CD4-positive, CD25-positive, alpha-beta regulatory T cell (primary cell): ENCODE measurements around the gene AHI1. TPM values are rescaled to one million over a fixed set of nuclear protein-coding genes. Genes with fewer than 3 reads are reported as not detected.
"Not testable (repeated sequence)": the region's sequence is repeated elsewhere in the genome, so short reads cannot be mapped to it uniquely, and the experiment has no call there.

Experiments
- ATAC-seq, 2 donors: fragments of 150-1000 bp; cut with Tn5 transposase; one replicate each; pipeline ENCODE4 v1.10.0; 2021; ENCODE audit warnings: low read depth in 2 of 2, moderate number of reproducible peaks in 2 of 2, moderate library complexity in 1 of 2
- DNase-seq, 3 donors: peaks; one replicate each; pipeline versions ENCODE4 v3.0.0 to v3.0.0-alpha.2; 2012 to 2022; ENCODE audit warnings: mixed read lengths in 1 of 3
- H3K27ac ChIP-seq: one replicate; pipeline ENCODE4 v1.7.0; 2013; ENCODE audit warnings: mild to moderate bottlenecking, low read length; ENCODE audit not compliant: insufficient read depth, poor library complexity, severe bottlenecking
- H3K27me3 ChIP-seq: one replicate; pipeline ENCODE4 v1.7.0; 2013; ENCODE audit warnings: low read length; ENCODE audit not compliant: control insufficient read depth, insufficient read depth
- H3K36me3 ChIP-seq: one replicate; pipeline ENCODE4 v1.7.0; 2013; ENCODE audit warnings: mild to moderate bottlenecking, low read length, moderate library complexity; ENCODE audit not compliant: control insufficient read depth, insufficient read depth
- H3K4me1 ChIP-seq: 2 replicates; pipeline ENCODE4 v1.7.0; 2013; ENCODE audit warnings: mild to moderate bottlenecking, low read length; ENCODE audit not compliant: insufficient read depth, control insufficient read depth, poor library complexity, severe bottlenecking
- H3K4me3 ChIP-seq: one replicate; pipeline ENCODE4 v1.7.0; 2013; ENCODE audit warnings: low read depth, mild to moderate bottlenecking, low read length, moderate library complexity
- H3K9me3 ChIP-seq, 2 experiments: 1 replicate in 1 of 2; 2 replicates in 1 of 2; pipeline ENCODE4 v1.7.0; 2013; ENCODE audit warnings: low read length in 2 of 2, mild to moderate bottlenecking in 1 of 2, moderate library complexity in 1 of 2; ENCODE audit not compliant: control insufficient read depth in 2 of 2
- H3K27ac Mint-ChIP-seq, 3 donors: one replicate each; pipeline ENCODE4 v1.8.0; 2020 to 2022; ENCODE audit warnings: mild to moderate bottlenecking in 3 of 3, mixed read lengths in 3 of 3, moderate library complexity in 2 of 3
- H3K27me3 Mint-ChIP-seq: one replicate; pipeline ENCODE4 v1.8.0; 2022; ENCODE audit warnings: mild to moderate bottlenecking, mixed read lengths
- H3K36me3 Mint-ChIP-seq: one replicate; pipeline ENCODE4 v1.8.0; 2020; ENCODE audit warnings: mixed read lengths
- H3K4me1 Mint-ChIP-seq, 4 donors: one replicate each; pipeline ENCODE4 v1.8.0; 2020 to 2022; ENCODE audit warnings: mixed read lengths in 4 of 4, mild to moderate bottlenecking in 1 of 4
- H3K4me3 Mint-ChIP-seq, 4 donors: one replicate each; pipeline ENCODE4 v1.8.0; 2020 to 2022; ENCODE audit warnings: mild to moderate bottlenecking in 4 of 4, mixed read lengths in 4 of 4, moderate library complexity in 3 of 4
- H3K9me3 Mint-ChIP-seq, 7 donors: one replicate each; pipeline ENCODE4 v1.8.0; 2020 to 2022; ENCODE audit warnings: mixed read lengths in 7 of 7, mild to moderate bottlenecking in 3 of 7, moderate library complexity in 2 of 7
- polyA plus RNA-seq, 4 donors: library from polyadenylated mRNA; unstranded; fragments of 300-500 nt; fragmentation: Illumina TruSeq; gene quantifications; one replicate each; pipeline ENCODE4 v1.2.3, GENCODE V29; 2021
- total RNA-seq: library from RNA; stranded (reverse); gene quantifications from one replicate; pipeline ENCODE4 v1.2.3, GENCODE V29; 2022

The AHI1 gene
- total and polyA plus RNA-seq, 5 donors from 2014 or later: 1.3 to 12.9 (median 2.2) TPM

GRCh38 chr6:135354407-135354806 is 143.1 kb downstream of the AHI1 start:
- Mint-ChIP-seq H3K4me1 (no peaks in the 10 kb centered on the region), H3K36me3 (peaks cover 8% of the 10 kb centered on the region), H3K9me3 (no peaks in the 10 kb centered on the region), H3K4me3 (no peak overlapping the region), H3K27ac (no peak overlapping the region), H3K27me3 (no peaks in the 10 kb centered on the region)
- Histone ChIP-seq H3K27me3 (no peaks in the 10 kb centered on the region), H3K27ac (no peak overlapping the region), H3K4me3 (no peak overlapping the region), H3K9me3 (no peaks in the 10 kb centered on the region), H3K4me1 (no peaks in the 10 kb centered on the region), H3K36me3 (no peaks in the 10 kb centered on the region)
- no peak for DNase-seq
- ATAC-seq: no peak

- no peaks in the 10 kb centered on the region for H3K27me3 Mint-ChIP-seq
- Histone ChIP-seq H3K4me3 (no peak overlapping the region), H3K27me3 (no peaks in the 10 kb centered on the region), H3K4me1 (no peaks in the 10 kb centered on the region), H3K9me3 (no peaks in the 10 kb centered on the region), H3K36me3 (no peaks in the 10 kb centered on the region), H3K27ac (no peak overlapping the region)
- no peak for DNase-seq
- H3K36me3 Mint-ChIP-seq: peaks cover 5% of the 10 kb centered on the region
- H3K4me3 Mint-ChIP-seq: no peak overlapping the region
- no peak for ATAC-seq
- no peaks in the 10 kb centered on the region for H3K9me3 Mint-ChIP-seq
- H3K27ac Mint-ChIP-seq: no peak overlapping the region
- no peaks in the 10 kb centered on the region for H3K4me1 Mint-ChIP-seq
These were observed 144.4 kb downstream of the AHI1 start for GRCh38 chr6:135353113-135353512.

- Mint-ChIP-seq H3K4me3 (no peak overlapping the region), H3K4me1 (peaks cover 0 to 2% (median 0%) of the 10 kb centered on the region in 4 donors), H3K27me3 (no peaks in the 10 kb centered on the region), H3K36me3 (peaks cover 5% of the 10 kb centered on the region), H3K9me3 (no peaks in the 10 kb centered on the region), H3K27ac (no peak overlapping the region)
- Histone ChIP-seq H3K27ac (no peak overlapping the region), H3K27me3 (no peaks in the 10 kb centered on the region), H3K4me3 (no peak overlapping the region), H3K36me3 (no peaks in the 10 kb centered on the region), H3K4me1 (no peaks in the 10 kb centered on the region), H3K9me3 (no peaks in the 10 kb centered on the region)
- DNase-seq (no peak), ATAC-seq (no peak)
These were observed 145.9 kb downstream of the AHI1 start for GRCh38 chr6:135351635-135352034.

- Mint-ChIP-seq H3K27me3 (no peaks in the 10 kb centered on the region), H3K4me3 (no peak overlapping the region), H3K4me1 (peaks cover 0 to 3% (median 0%) of the 10 kb centered on the region in 4 donors), H3K9me3 (peaks cover 0 to 1% (median 0%) of the 10 kb centered on the region in 7 donors), H3K27ac (no peak overlapping the region), H3K36me3 (peaks cover 5% of the 10 kb centered on the region)
- Histone ChIP-seq H3K36me3 (no peaks in the 10 kb centered on the region), H3K4me1 (no peaks in the 10 kb centered on the region), H3K4me3 (no peak overlapping the region), H3K27me3 (no peaks in the 10 kb centered on the region), H3K27ac (no peak overlapping the region), H3K9me3 (no peaks in the 10 kb centered on the region)
- ATAC-seq: no peak
- no peak for DNase-seq
These were observed 149.7 kb downstream of the AHI1 start for GRCh38 chr6:135347887-135348286.

- no peaks in the 10 kb centered on the region for H3K4me1 ChIP-seq
- H3K27ac ChIP-seq: no peak overlapping the region
- DNase-seq: no peak
- Mint-ChIP-seq H3K27me3 (no peaks in the 10 kb centered on the region), H3K9me3 (peaks cover 0 to 1% (median 0%) of the 10 kb centered on the region in 7 donors), H3K4me3 (no peak overlapping the region), H3K4me1 (peaks cover 0 to 3% (median 0%) of the 10 kb centered on the region in 4 donors), H3K36me3 (peaks cover 5% of the 10 kb centered on the region), H3K27ac (no peak overlapping the region)
- H3K36me3 ChIP-seq: no peaks in the 10 kb centered on the region
- ATAC-seq: no peak
- H3K4me3 ChIP-seq: no peak overlapping the region
- H3K27me3 ChIP-seq: no peaks in the 10 kb centered on the region
- no peaks in the 10 kb centered on the region for H3K9me3 ChIP-seq
These were observed 150.8 kb downstream of the AHI1 start for GRCh38 chr6:135346747-135347146.

- Mint-ChIP-seq H3K9me3 (peaks cover 0 to 2% (median 0%) of the 10 kb centered on the region in 7 donors), H3K4me3 (no peak overlapping the region), H3K4me1 (peaks cover 0 to 3% (median 0%) of the 10 kb centered on the region in 4 donors), H3K27me3 (no peaks in the 10 kb centered on the region), H3K36me3 (peaks cover 4% of the 10 kb centered on the region), H3K27ac (no peak overlapping the region)
- Histone ChIP-seq H3K27ac (no peak overlapping the region), H3K4me3 (no peak overlapping the region), H3K4me1 (no peaks in the 10 kb centered on the region), H3K27me3 (no peaks in the 10 kb centered on the region), H3K9me3 (no peaks in the 10 kb centered on the region), H3K36me3 (no peaks in the 10 kb centered on the region)
- DNase-seq (no peak), ATAC-seq (no peak)
These were observed 153.0 kb downstream of the AHI1 start for GRCh38 chr6:135344526-135344925.

- not testable (repeated sequence) for H3K9me3 Mint-ChIP-seq, H3K4me3 Mint-ChIP-seq, H3K27me3 ChIP-seq, H3K36me3 Mint-ChIP-seq, DNase-seq, ATAC-seq, H3K4me1 ChIP-seq, H3K9me3 ChIP-seq, H3K27me3 Mint-ChIP-seq, H3K4me3 ChIP-seq, H3K27ac ChIP-seq, H3K36me3 ChIP-seq, H3K4me1 Mint-ChIP-seq, H3K27ac Mint-ChIP-seq
These were observed 157.6 kb downstream of the AHI1 start for GRCh38 chr6:135339920-135340319.

- Histone ChIP-seq H3K27ac (no peak overlapping the region), H3K9me3 (no peaks in the 10 kb centered on the region), H3K4me3 (no peak overlapping the region), H3K27me3 (no peaks in the 10 kb centered on the region), H3K36me3 (no peaks in the 10 kb centered on the region), H3K4me1 (no peaks in the 10 kb centered on the region)
- no peak for ATAC-seq
- Mint-ChIP-seq H3K4me3 (no peak overlapping the region), H3K27ac (no peak overlapping the region), H3K9me3 (no peaks in the 10 kb centered on the region), H3K27me3 (no peaks in the 10 kb centered on the region), H3K36me3 (peaks cover 4% of the 10 kb centered on the region), H3K4me1 (no peaks in the 10 kb centered on the region)
- DNase-seq: no peak
These were observed 163.4 kb downstream of the AHI1 start for GRCh38 chr6:135334169-135334568.
